Type B pancreatic cell (in vitro differentiated cells): ENCODE results near the gene MAP2K2. TPM values are rescaled to one million over a fixed set of nuclear protein-coding genes. Genes with fewer than 3 reads are reported as not detected.
A peak's percentile ranks its signal among the peaks of the same experiment; 100 is the strongest.

ENCODE experiments used
- DNase-seq: peaks from one replicate; pipeline ENCODE4 v3.0.0; 2021; ENCODE audit warnings: mixed read lengths; ENCODE audit not compliant: unreplicated experiment; ENCODE audit errors: extremely low spot score
- H3K27ac Mint-ChIP-seq: 2 replicates; pipeline ENCODE4 v1.8.0; 2021; ENCODE audit warnings: mild to moderate bottlenecking, mixed read lengths
- H3K27me3 Mint-ChIP-seq: 2 replicates; pipeline ENCODE4 v1.8.0; 2021; ENCODE audit warnings: mixed read lengths
- H3K36me3 Mint-ChIP-seq: 2 replicates; pipeline ENCODE4 v1.8.0; 2021; ENCODE audit warnings: mixed read lengths
- H3K4me1 Mint-ChIP-seq: one replicate; pipeline ENCODE4 v1.8.0; 2021; ENCODE audit warnings: mixed read lengths; ENCODE audit not compliant: unreplicated experiment
- H3K4me3 Mint-ChIP-seq: 2 replicates; pipeline ENCODE4 v1.8.0; 2021; ENCODE audit warnings: mild to moderate bottlenecking, mixed read lengths
- H3K9me3 Mint-ChIP-seq: 2 replicates; pipeline ENCODE4 v1.8.0; 2021; ENCODE audit warnings: mixed read lengths
- CTCF ChIP-seq: fragments of 200-600 bp; sonication (generic); conservative IDR thresholded peaks from 2 replicates; pipeline ENCODE4 v1.5.0; 2021; ENCODE audit warnings: antibody characterized with exemption, mild to moderate bottlenecking
- total RNA-seq: library from RNA; stranded (reverse); gene quantifications from 2 replicates; pipeline ENCODE4 v1.2.1, GENCODE V29; 2021; ENCODE audit warnings: low replicate concordance

MAP2K2 gene
- total RNA-seq, 1 donor from 2014 or later: 144 TPM

GRCh38 chr19:4064149-4064495 lies 59.8 kb downstream of the MAP2K2 start:
- no peak for DNase-seq
- H3K27me3 Mint-ChIP-seq: peaks cover 12% of the 10 kb centered on the region
- H3K4me1 Mint-ChIP-seq: peaks cover 9% of the 10 kb centered on the region
- no peaks in the 10 kb centered on the region for H3K9me3 Mint-ChIP-seq
- H3K4me3 Mint-ChIP-seq: peak overlapping the region; percentile 90
- TF ChIP-seq CTCF: no peak
- H3K36me3 Mint-ChIP-seq: no peaks in the 10 kb centered on the region
- H3K27ac Mint-ChIP-seq: peak overlapping the region; percentile 91

- no peak for DNase-seq
- peak overlapping the region; percentile 91 for H3K27ac Mint-ChIP-seq
- peak overlapping the region; percentile 90 for H3K4me3 Mint-ChIP-seq
- H3K9me3 Mint-ChIP-seq: no peaks in the 10 kb centered on the region
- TF ChIP-seq CTCF: peak; percentile 23
- H3K36me3 Mint-ChIP-seq: no peaks in the 10 kb centered on the region
- peaks cover 7% of the 10 kb centered on the region for H3K27me3 Mint-ChIP-seq
- H3K4me1 Mint-ChIP-seq: peaks cover 9% of the 10 kb centered on the region
Observed at GRCh38 chr19:4063369-4064148, 60.4 kb downstream of the MAP2K2 start.

- DNase-seq: no peak
- TF ChIP-seq CTCF: no peak
- no peaks in the 10 kb centered on the region for H3K27me3 Mint-ChIP-seq
- H3K9me3 Mint-ChIP-seq: no peaks in the 10 kb centered on the region
- peak overlapping the region; percentile 90 for H3K4me3 Mint-ChIP-seq
- H3K36me3 Mint-ChIP-seq: no peaks in the 10 kb centered on the region
- peaks cover 4% of the 10 kb centered on the region for H3K4me1 Mint-ChIP-seq
- H3K27ac Mint-ChIP-seq: peak overlapping the region; percentile 85
Observed at GRCh38 chr19:4062419-4063368, 61.2 kb downstream of the MAP2K2 start.

GRCh38 chr19:4061683-4062418 lies 62.1 kb downstream of the MAP2K2 start:
- peaks cover 4% of the 10 kb centered on the region for H3K4me1 Mint-ChIP-seq
- no peaks in the 10 kb centered on the region for H3K9me3 Mint-ChIP-seq
- TF ChIP-seq CTCF: no peak
- H3K36me3 Mint-ChIP-seq: no peaks in the 10 kb centered on the region
- no peak for DNase-seq
- H3K27me3 Mint-ChIP-seq: no peaks in the 10 kb centered on the region
- peak overlapping the region; percentile 85 for H3K27ac Mint-ChIP-seq
- peak overlapping the region; percentile 70 for H3K4me3 Mint-ChIP-seq

- H3K9me3 Mint-ChIP-seq: no peaks in the 10 kb centered on the region
- no peak overlapping the region for H3K4me3 Mint-ChIP-seq
- peak overlapping the region; percentile 85 for H3K27ac Mint-ChIP-seq
- no peak for TF ChIP-seq CTCF
- H3K36me3 Mint-ChIP-seq: no peaks in the 10 kb centered on the region
- no peaks in the 10 kb centered on the region for H3K27me3 Mint-ChIP-seq
- peaks cover 4% of the 10 kb centered on the region for H3K4me1 Mint-ChIP-seq
- no peak for DNase-seq
Observed at GRCh38 chr19:4061178-4061682, 62.7 kb downstream of the MAP2K2 start.
